Measurements from ENCODE around the gene DNAI4.
"Not testable (repeated sequence)": the region's sequence is repeated elsewhere in the genome, so short reads cannot be mapped to it uniquely, and the experiment has no call there.

DNAI4 gene

GRCh38 chr1:66924756-66925557 is at the start of gene DNAI4, which contains the start of gene MIER1:
Gene DNAI4, minus strand, starts transcription at chr1:66924856. Its CDS starts 25 bp downstream, at chr1:66924831.
Gene MIER1, plus strand, starts transcription at chr1:66924990. Its CDS starts 39 bp downstream, at chr1:66925029.
- peak; percentile 93 for DNase-seq

DNA sequence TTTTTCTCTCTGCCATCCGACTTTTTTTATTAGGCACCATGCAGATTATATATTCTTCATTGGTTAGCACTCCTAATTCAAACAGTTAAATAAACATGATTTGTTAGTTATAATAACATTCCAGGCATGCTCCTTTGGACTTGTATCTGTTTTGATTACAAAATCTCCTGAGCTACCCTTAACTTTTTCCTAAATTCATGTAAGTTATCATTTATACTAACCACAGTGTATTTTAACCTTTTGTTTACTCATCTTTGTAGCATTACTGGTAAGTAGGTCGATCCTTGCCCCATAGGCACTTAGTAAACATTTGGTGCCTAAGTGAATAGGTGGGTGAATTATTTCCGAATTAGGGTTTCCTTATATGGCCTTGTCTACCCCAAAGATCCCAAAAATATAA is 43.9 kb upstream of the DNAI4 start:
- no peak for DNase-seq

- DNase-seq: not testable (repeated sequence)
Observed at GRCh38 chr1:66966188-66966873, 41.7 kb upstream of the DNAI4 start.

DNA sequence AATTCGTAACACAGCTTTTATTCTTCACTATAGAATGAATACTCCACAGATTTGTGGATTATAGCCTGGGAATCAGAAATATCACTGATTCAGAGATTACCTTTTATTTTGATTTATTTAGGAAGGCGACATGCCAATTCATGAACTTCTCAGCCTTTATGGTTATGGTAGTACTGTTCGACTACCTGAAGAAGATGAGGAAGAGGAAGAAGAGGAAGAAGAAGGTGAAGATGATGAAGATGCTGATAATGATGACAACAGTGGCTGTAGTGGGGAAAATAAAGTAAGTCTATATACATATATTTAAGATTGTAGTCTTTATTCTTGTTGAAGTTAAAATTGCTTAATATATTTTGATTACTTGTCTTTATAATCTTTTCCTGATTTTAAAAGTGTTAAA is 33.3 kb upstream of the DNAI4 start:
- no peak for DNase-seq

DNA sequence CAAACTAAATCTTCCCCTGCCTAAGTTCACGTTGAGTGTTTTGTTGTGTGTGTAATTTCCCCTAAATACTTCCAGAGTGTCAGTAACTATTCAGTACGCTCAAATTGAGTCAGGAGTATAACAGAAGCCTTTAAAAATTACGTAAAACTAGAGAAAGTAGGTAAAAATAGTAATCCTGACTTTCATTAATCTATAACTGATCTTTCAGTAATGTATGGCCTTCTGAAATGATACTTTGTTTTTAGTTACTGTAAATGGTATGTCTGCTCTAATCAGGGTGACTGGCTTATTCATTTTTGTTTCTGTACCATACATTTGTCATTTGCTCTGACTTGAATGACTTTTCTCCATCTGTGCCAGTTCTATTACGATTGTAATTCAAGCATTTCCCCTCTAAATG is 29.6 kb upstream of the DNAI4 start:
- no peak for DNase-seq

- no peak for DNase-seq
Observed at GRCh38 chr1:66951513-66951912, 26.9 kb upstream of the DNAI4 start.

DNA sequence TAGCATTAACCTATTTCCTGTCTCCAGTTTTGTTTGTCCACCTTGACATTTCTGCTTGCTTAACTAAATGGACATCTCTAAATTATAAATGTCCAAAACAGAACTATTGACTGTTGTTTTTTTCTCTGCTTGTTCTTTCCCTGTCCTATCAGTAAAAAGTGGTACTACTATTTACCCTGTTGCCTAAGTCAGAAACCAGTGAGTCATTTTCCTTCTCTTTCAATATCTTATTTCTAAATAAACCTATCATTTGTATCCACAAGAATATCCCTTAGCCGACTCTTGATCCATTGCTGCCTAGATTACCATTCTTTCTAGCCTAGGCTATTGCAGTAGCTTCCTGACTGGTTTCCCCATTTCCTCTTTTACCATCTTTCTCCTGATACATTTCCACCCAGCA is 22.6 kb upstream of the DNAI4 start:
- no peak for DNase-seq

GRCh38 chr1:66945316-66945715 is 20.7 kb upstream of the DNAI4 start:
- no peak for DNase-seq

- DNase-seq: no peak
Observed at GRCh38 chr1:66944330-66945274, 19.9 kb upstream of the DNAI4 start.

- DNase-seq: no peak
Observed at GRCh38 chr1:66943361-66943969, 18.8 kb upstream of the DNAI4 start.

DNA sequence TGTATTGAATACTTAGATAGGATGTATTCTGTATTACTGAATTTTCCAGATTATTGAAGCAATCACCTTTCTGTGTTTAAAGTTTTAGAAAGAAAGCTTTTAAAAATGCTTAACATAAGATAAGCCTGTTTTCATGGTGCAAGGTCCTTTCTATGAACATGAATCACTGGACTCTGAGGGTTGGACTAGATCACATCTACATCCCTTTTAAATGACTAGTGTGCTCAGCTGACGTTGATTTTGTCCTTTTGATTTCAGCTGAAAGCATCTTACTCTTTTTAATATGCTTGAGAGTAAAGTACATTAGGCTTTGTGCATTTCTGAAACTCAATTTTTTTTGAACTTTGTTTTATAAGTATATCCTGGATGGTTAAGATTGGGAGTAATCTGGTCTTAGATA is 16.3 kb upstream of the DNAI4 start:
- DNase-seq: no peak

GRCh38 chr1:66938613-66939012 is 14.0 kb upstream of the DNAI4 start:
- DNase-seq: no peak

- no peak for DNase-seq
Observed at GRCh38 chr1:66937529-66938234, 13.0 kb upstream of the DNAI4 start.

DNA sequence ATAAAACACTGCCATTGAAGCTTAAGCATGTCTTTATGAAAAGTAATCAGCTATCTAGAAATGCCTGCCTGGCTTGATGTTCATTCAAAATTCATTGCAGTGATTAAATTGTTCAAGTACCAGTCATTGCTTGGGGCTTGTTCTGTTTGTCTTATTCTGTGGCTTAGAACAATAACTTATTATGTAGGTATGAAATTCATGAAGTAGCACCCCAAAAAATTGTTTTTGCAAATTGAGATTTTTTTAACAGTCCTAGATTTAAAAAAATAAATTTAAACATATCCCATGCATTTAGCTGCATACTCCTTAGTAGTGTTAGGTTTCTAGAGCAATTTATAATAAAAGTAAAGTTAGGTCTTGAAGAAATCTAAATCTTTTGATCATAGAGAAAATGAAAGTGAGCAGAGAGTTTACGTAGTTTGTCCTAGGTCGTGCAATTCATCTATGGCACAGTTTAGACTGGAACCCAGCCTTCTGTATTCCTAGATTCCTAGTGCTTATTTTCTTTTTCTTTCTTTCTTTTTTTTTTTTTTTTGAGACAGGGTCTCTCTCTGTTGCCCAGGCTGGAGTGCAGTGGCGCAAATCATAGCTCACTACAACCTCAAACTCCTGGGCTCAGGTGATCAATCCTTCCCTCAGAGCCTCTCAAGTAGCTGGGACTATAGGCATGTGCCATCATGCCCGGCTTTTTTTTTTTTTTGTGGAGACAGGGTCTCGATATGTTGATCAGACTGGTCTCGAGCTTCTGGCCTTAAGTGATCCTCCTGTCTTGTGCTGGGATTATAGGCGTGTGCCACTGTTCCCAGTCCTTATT is 9.4 kb upstream of the DNAI4 start:
- no peak for DNase-seq

DNA sequence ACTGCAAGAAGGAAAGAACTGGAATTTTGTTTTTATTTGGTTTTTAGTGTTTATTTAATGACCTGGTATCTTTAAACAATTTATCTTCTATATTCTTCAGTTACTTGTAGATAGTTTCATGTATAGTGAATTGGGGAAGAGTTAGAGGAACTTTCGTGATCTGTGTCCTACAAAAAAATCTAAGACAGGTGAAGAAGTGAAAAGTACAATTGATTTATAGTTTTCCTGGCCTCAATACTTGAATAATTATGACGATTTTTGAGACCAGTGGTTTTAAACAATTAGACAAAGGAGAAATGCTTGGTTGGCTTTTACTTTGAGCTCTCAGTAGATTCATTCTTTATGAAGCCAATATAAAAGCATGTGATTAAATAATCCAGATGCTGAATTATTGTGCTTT is 7.6 kb upstream of the DNAI4 start:
- no peak for DNase-seq

DNA sequence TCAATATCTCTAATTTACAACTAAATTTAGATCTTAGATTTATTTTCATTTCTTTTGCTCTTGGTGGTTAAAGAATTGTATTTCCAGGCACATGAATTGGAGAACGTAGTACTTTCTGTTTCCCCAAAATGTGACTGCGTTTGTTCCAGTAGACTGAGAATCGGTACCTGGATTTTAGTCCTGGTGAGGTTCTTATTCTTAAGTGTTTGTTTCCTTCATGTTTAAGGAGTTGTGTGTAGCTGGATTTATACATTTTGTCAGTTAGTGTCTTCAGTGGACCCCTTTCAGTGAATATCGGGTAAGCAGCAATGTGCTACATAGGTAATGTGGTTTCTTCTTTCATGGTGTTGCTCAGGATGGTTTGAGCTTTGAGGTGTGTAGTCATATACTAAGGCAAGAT is 6.9 kb upstream of the DNAI4 start:
- no peak for DNase-seq

DNA sequence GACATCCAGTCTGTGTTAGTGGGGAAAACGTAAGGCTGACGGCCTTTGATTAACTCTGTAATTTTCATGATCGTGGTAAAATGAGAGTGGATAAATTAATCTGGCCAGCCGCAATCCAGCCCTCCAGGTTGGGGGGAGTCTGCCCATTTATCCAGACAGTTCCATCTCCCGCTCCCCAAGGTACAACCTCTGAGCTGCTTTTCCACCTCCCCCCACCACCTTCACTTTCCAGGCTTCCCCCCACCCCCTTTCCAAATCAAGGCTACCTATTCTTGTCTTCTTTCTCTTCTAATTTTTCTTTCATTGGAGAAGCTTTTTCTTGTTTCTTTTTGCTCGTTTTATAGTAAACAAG is 6.1 kb upstream of the DNAI4 start:
- DNase-seq: no peak

- peak; percentile 77 for DNase-seq
Observed at GRCh38 chr1:66929999-66930822, 5.6 kb upstream of the DNAI4 start.

DNA sequence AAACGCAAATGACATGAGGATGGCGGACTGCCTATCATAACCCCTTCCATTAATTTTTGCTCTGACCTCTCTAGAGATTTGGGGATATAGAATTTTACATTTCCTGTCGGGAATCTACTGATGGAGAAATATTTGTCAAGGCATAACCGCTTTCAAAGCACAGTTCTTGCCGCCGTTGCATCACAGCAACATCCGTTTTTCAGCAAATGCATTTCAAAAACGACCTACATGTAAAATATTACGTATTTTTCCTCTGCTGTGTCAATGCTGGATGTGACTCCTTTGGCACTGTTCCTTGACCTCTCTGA is 5.0 kb upstream of the DNAI4 start:
- no peak for DNase-seq

GRCh38 chr1:66929146-66929688 is 4.6 kb upstream of the DNAI4 start:
- no peak for DNase-seq
